LNCaP clone FGC (cell line): ENCODE data around the gene KCNIP1.

Experiments used
- DNase-seq: peaks from one replicate; pipeline ENCODE4 v3.0.0-alpha.2; 2011; ENCODE audit warnings: low read depth
- H3K4me3 ChIP-seq: 2 replicates; pipeline ENCODE4 v1.5.1; 2011; ENCODE audit warnings: mild to moderate bottlenecking, low read depth, low read length, control low read depth
- TF ChIP-seq, protein P1 (sequence below): IDR thresholded peaks from 2 replicates; pipeline ENCODE4 v1.5.1; 2012; ENCODE audit warnings: mild to moderate bottlenecking; ENCODE audit not compliant: control insufficient read depth, insufficient read depth; ENCODE audit errors: extremely low read depth

KCNIP1 gene

DNA sequence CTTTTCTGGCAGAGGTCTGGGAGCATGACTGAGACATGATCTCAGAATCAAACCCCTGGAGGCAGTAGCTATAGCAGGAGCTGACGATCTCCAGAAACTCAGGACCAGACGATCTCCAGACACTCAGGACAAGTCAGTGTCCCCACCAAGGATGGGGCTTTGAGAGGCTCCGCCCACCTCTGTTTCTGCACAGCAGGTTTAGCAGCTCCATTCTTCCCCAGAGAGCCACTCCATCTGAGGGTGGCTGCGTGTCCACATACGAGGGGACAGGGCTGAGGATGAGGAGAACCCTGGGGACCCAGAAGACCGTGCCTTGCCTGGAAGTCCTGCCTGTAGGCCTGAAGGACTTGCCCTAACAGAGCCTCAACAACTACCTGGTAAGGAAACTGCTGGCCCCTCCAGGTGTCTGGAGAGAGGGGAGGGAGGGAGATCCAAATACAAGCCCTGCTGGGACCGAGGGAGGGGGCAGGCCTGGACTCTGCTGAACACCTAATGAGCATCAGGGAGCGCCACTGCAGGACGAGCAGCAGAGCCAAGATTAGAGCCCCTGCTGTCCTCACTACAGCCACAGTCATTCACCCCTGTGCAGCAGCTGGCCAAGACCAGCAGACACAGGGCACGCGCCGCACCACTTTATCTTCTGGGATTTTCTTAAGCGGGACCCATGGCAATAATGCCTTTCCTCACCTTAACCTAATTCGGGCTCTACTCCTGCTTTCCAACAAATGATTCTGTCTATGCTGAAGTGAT is 279.9 kb downstream of the KCNIP1 start, which contains the start of gene GABRP:
TSS of gene GABRP (plus strand) at position 228 of the 750 bp plus-strand sequence. CDS start 4,891 bp downstream, outside the sequence.
- TF ChIP-seq, protein P1, sequence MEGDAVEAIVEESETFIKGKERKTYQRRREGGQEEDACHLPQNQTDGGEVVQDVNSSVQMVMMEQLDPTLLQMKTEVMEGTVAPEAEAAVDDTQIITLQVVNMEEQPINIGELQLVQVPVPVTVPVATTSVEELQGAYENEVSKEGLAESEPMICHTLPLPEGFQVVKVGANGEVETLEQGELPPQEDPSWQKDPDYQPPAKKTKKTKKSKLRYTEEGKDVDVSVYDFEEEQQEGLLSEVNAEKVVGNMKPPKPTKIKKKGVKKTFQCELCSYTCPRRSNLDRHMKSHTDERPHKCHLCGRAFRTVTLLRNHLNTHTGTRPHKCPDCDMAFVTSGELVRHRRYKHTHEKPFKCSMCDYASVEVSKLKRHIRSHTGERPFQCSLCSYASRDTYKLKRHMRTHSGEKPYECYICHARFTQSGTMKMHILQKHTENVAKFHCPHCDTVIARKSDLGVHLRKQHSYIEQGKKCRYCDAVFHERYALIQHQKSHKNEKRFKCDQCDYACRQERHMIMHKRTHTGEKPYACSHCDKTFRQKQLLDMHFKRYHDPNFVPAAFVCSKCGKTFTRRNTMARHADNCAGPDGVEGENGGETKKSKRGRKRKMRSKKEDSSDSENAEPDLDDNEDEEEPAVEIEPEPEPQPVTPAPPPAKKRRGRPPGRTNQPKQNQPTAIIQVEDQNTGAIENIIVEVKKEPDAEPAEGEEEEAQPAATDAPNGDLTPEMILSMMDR, result no peak
- DNase-seq, result no peak
- no peak within 1 kb of the TSS for H3K4me3 ChIP-seq

DNA sequence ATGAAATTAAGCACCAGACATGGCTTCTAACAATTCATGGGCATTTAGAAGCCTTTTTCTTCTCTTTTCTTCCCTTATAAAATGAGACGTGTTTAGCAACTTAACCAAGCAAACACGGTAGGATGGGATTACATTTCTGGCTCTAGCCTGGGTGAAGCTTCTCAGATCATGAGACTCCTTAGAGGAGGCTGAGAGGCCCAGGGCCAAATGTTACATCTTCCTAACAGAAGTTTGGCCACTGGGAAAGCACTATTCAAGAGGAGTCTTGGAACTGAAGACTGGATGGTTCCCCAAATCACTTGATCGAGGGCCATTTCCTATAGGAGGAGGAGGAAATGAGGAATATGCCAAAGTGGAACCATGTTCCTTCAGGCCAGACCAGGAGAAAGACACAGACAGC is 281.6 kb downstream of the KCNIP1 start:
- TF ChIP-seq, protein P1, result no peak
- H3K4me3 ChIP-seq, result no peak overlapping the region
- DNase-seq, result no peak
